GM19455 (cell line): Measurements from ENCODE around the gene ARFGEF3.

ENCODE experiments used
- ATAC-seq: cut with Tn5 transposase; IDR thresholded peaks from one replicate; pipeline ENCODE4 v1.9.1; 2021; ENCODE audit not compliant: unreplicated experiment

Gene ARFGEF3

GRCh38 chr6:138240476-138241245 is 78.9 kb downstream of the ARFGEF3 start:
- no peak for ATAC-seq

GRCh38 chr6:138241381-138241780 is 79.6 kb downstream of the ARFGEF3 start:
- no peak for ATAC-seq

GRCh38 chr6:138241934-138242333 is 80.2 kb downstream of the ARFGEF3 start:
- ATAC-seq: no peak

- ATAC-seq: no peak
Observed at GRCh38 chr6:138242987-138243592, 81.4 kb downstream of the ARFGEF3 start.

- no peak for ATAC-seq
Observed at GRCh38 chr6:138245751-138246150, 84.0 kb downstream of the ARFGEF3 start.

GRCh38 chr6:138246650-138247440 is 85.1 kb downstream of the ARFGEF3 start:
- ATAC-seq: no peak

- ATAC-seq: no peak
Observed at GRCh38 chr6:138248011-138248410, 86.3 kb downstream of the ARFGEF3 start.

- ATAC-seq: no peak
Observed at GRCh38 chr6:138248878-138249277, 87.1 kb downstream of the ARFGEF3 start.

- ATAC-seq: no peak
Observed at GRCh38 chr6:138250053-138250452, 88.3 kb downstream of the ARFGEF3 start.

GRCh38 chr6:138250513-138251247 is 88.9 kb downstream of the ARFGEF3 start:
- ATAC-seq: no peak

- no peak for ATAC-seq
Observed at GRCh38 chr6:138253731-138254130, 92.0 kb downstream of the ARFGEF3 start.

GRCh38 chr6:138255443-138255842 is 93.7 kb downstream of the ARFGEF3 start:
- no peak for ATAC-seq

GRCh38 chr6:138257638-138258040 is 95.9 kb downstream of the ARFGEF3 start:
- no peak for ATAC-seq

- no peak for ATAC-seq
Observed at GRCh38 chr6:138258197-138258596, 96.5 kb downstream of the ARFGEF3 start.

- ATAC-seq: no peak
Observed at GRCh38 chr6:138258991-138259390, 97.3 kb downstream of the ARFGEF3 start.

GRCh38 chr6:138261116-138261780 is 99.5 kb downstream of the ARFGEF3 start:
- no peak for ATAC-seq

- ATAC-seq: no peak
Observed at GRCh38 chr6:138263963-138264362, 102.2 kb downstream of the ARFGEF3 start.

GRCh38 chr6:138264372-138264880 is 102.7 kb downstream of the ARFGEF3 start:
- ATAC-seq: no peak

- ATAC-seq: no peak
Observed at GRCh38 chr6:138266095-138266494, 104.4 kb downstream of the ARFGEF3 start.
